HepG2 (cell line): Measurements from ENCODE around the gene SYCE3. TPM values are rescaled to one million over a fixed set of nuclear protein-coding genes. Genes with fewer than 3 reads are reported as not detected.

Experiments
- AHDC1 ChIP-seq: sonication (generic); formaldehyde crosslinking; IDR thresholded peaks from 2 replicates; pipeline ENCODE4 v1.5.1; 2020; ENCODE audit warnings: mild to moderate bottlenecking, missing genetic modification reagents, borderline replicate concordance
- BCL6 ChIP-seq: IDR thresholded peaks from 2 replicates; pipeline ENCODE4 v1.6.1; 2016; ENCODE audit warnings: missing genetic modification reagents, missing compliant biosample characterization
- BRF2 ChIP-seq: sonication (generic); formaldehyde crosslinking; IDR thresholded peaks from 2 replicates; pipeline ENCODE4 v1.8.1; 2022; ENCODE audit warnings: mild to moderate bottlenecking, missing genetic modification reagents
- HCFC1 ChIP-seq: fragments of 150-350 bp; IDR thresholded peaks from 2 replicates; pipeline ENCODE4 v1.6.1; 2014; ENCODE audit warnings: low read depth, low read length
- HOXA7 ChIP-seq: sonication (generic); formaldehyde crosslinking; IDR thresholded peaks from 2 replicates; pipeline ENCODE4 v1.8.1; 2022; ENCODE audit warnings: mild to moderate bottlenecking, missing genetic modification reagents, moderate library complexity
- JDP2 ChIP-seq: sonication (generic); formaldehyde crosslinking; IDR thresholded peaks from 2 replicates; pipeline ENCODE4 v1.8.1; 2022; ENCODE audit warnings: missing genetic modification reagents, borderline replicate concordance
- MEIS2 ChIP-seq: sonication (generic); formaldehyde crosslinking; IDR thresholded peaks from 2 replicates; pipeline ENCODE4 v1.9.0; 2021; ENCODE audit warnings: mild to moderate bottlenecking, missing genetic modification reagents
- NR2F1 ChIP-seq, 2 experiments: fragments of 450-650 bp in 1 of 2; formaldehyde crosslinking in 1 of 2; IDR thresholded peaks; 2 replicates each; pipeline versions ENCODE4 v1.5.0 to v1.6.1; 2016 to 2020; ENCODE audit warnings: mild to moderate bottlenecking in 1 of 2, missing compliant biosample characterization in 1 of 2, missing genetic modification reagents in 1 of 2, moderate library complexity in 1 of 2
- POLR2A ChIP-seq, 2 experiments: IDR thresholded peaks; 2 replicates each; pipeline ENCODE4 v1.6.1; 2011; ENCODE audit warnings: low read depth in 2 of 2, low read length in 2 of 2, mild to moderate bottlenecking in 1 of 2, moderate library complexity in 1 of 2; ENCODE audit not compliant: insufficient read depth in 1 of 2
- RNF2 ChIP-seq: fragments of 450-650 bp; conservative IDR thresholded peaks from 2 replicates; pipeline ENCODE4 v1.6.1; 2016; ENCODE audit warnings: low read depth
- SKI ChIP-seq: fragments of 450-650 bp; IDR thresholded peaks from one replicate; pipeline ENCODE4 v1.6.1; 2018; ENCODE audit warnings: mild to moderate bottlenecking; ENCODE audit not compliant: partially characterized antibody
- TOPORS ChIP-seq: sonication (generic); formaldehyde crosslinking; IDR thresholded peaks from 2 replicates; pipeline ENCODE4 v1.8.0; 2023; ENCODE audit warnings: mild to moderate bottlenecking, missing genetic modification reagents
- U2AF2 ChIP-seq: fragments of 200-400 bp; formaldehyde crosslinking; IDR thresholded peaks from 2 replicates; pipeline ENCODE4 v1.6.1; 2017; ENCODE audit warnings: low read depth, mild to moderate bottlenecking, low read length
- ZFP90 ChIP-seq: sonication (generic); formaldehyde crosslinking; IDR thresholded peaks from 2 replicates; pipeline ENCODE4 v1.8.0; 2022; ENCODE audit warnings: missing genetic modification reagents, mild to moderate bottlenecking, inconsistent platforms, borderline replicate concordance
- ZMYM3 ChIP-seq: sonication (generic); formaldehyde crosslinking; IDR thresholded peaks from 2 replicates; pipeline ENCODE4 v1.5.1; 2020; ENCODE audit warnings: mild to moderate bottlenecking, missing genetic modification reagents
- ZMYM4 ChIP-seq: sonication (generic); formaldehyde crosslinking; IDR thresholded peaks from 2 replicates; pipeline ENCODE4 v1.8.1; 2023; ENCODE audit warnings: mild to moderate bottlenecking, missing genetic modification reagents
- ZNF350 ChIP-seq: sonication (generic); formaldehyde crosslinking; IDR thresholded peaks from 2 replicates; pipeline ENCODE4 v1.4.0; 2020; ENCODE audit warnings: mild to moderate bottlenecking, low read depth, missing genetic modification reagents, borderline replicate concordance
- ZNF513 ChIP-seq: sonication (generic); formaldehyde crosslinking; conservative IDR thresholded peaks from 2 replicates; pipeline ENCODE4 v1.5.0; 2020; ENCODE audit warnings: missing genetic modification reagents
- ZNF562 ChIP-seq: sonication (generic); formaldehyde crosslinking; IDR thresholded peaks from 2 replicates; pipeline ENCODE4 v1.8.0; 2022; ENCODE audit warnings: missing genetic modification reagents, borderline replicate concordance
- ZNF616 ChIP-seq: sonication (generic); formaldehyde crosslinking; IDR thresholded peaks from 2 replicates; pipeline ENCODE4 v1.5.0; 2020; ENCODE audit warnings: low read depth, mild to moderate bottlenecking, missing genetic modification reagents
- ZNF747 ChIP-seq: sonication (generic); formaldehyde crosslinking; IDR thresholded peaks from 2 replicates; pipeline ENCODE4 v1.8.1; 2023; ENCODE audit warnings: missing genetic modification reagents, mild to moderate bottlenecking, borderline replicate concordance
- polyA plus RNA-seq, 8 experiments: library from polyadenylated mRNA; depleted of rRNA in 3 of 8; stranded (reverse) in 7 of 8; unstranded in 1 of 8; fragments of >200 nt; fragmentation: Illumina TruSeq in 4 of 8; extraction: Trizol in 4 of 8; gene quantifications; 2 replicates each; pipeline versions ENCODE4 v1.2.1 to v1.2.3, GENCODE V29; 2011 to 2016; ENCODE audit warnings: low read depth in 4 of 8, missing spikeins in 1 of 8, mixed read lengths in 1 of 8; ENCODE audit not compliant: insufficient read depth in 1 of 8
- total RNA-seq, 5 experiments: library from RNA; depleted of rRNA; stranded (reverse); fragments of >200 nt; fragmentation: Illumina TruSeq; extraction: Trizol; gene quantifications; 2 replicates each; pipeline ENCODE4 v1.2.3, GENCODE V29; 2016; ENCODE audit warnings: low read depth in 1 of 5

The SYCE3 gene
- total and polyA plus RNA-seq, 2 of the 13 experiments (the other 11 are each of a cell fraction or from before 2014, with no cell fraction given): not detected

- TF ChIP-seq NR2F1 (CRISPR knock-in tag; IDR thresholded peaks at IDR 0.05) (0 out of 4 replicates have a peak, but pooled peaks of 1 of the 2 experiments have one; percentile 17), BRF2 (CRISPR knock-in tag) (no peak), BCL6 (CRISPR knock-in tag) (no peak), ZMYM4 (0 out of 2 replicates have a peak, but pooled peaks have one; percentile 6), SKI (peak; percentile 36), ZFP90 (CRISPR knock-in tag) (0 out of 2 replicates have a peak, but pooled peaks have one; percentile 49), MEIS2 (CRISPR knock-in tag) (no peak), RNF2 (peak; percentile 51), AHDC1 (CRISPR knock-in tag) (0 out of 2 replicates have a peak, but pooled peaks have one; percentile 34), JDP2 (CRISPR knock-in tag) (no peak), POLR2A (IDR thresholded peaks at IDR 0.05; ENCODE audit: insufficient read depth in 1 of 2, low read depth in 2 of 2, low read length in 2 of 2) (0 out of 4 replicates have a peak, but pooled peaks of 1 of the 2 experiments have one; percentile 22), TOPORS (CRISPR knock-in tag) (no peak), HOXA7 (CRISPR knock-in tag) (no peak), ZNF562 (no peak), ZNF350 (CRISPR knock-in tag) (no peak), ZNF513 (CRISPR knock-in tag) (0 out of 2 replicates have a peak, but pooled peaks have one; percentile 30), ZNF616 (no peak), U2AF2 (no peak), HCFC1 (no peak), ZNF747 (no peak), ZMYM3 (no peak)
These were observed 33.9 kb downstream of the SYCE3 start (continued) for GRCh38 chr22:50528682-50529415.
